Epidermal melanocyte (primary cell): ENCODE data around the gene PLBD2.
A peak's percentile ranks its signal among the peaks of the same experiment; 100 is the strongest.

Source experiments
- DNase-seq: peaks from one replicate; pipeline ENCODE4 v3.0.0; 2011; ENCODE audit warnings: low spot score; ENCODE audit not compliant: insufficient read length

PLBD2 gene, protein sequence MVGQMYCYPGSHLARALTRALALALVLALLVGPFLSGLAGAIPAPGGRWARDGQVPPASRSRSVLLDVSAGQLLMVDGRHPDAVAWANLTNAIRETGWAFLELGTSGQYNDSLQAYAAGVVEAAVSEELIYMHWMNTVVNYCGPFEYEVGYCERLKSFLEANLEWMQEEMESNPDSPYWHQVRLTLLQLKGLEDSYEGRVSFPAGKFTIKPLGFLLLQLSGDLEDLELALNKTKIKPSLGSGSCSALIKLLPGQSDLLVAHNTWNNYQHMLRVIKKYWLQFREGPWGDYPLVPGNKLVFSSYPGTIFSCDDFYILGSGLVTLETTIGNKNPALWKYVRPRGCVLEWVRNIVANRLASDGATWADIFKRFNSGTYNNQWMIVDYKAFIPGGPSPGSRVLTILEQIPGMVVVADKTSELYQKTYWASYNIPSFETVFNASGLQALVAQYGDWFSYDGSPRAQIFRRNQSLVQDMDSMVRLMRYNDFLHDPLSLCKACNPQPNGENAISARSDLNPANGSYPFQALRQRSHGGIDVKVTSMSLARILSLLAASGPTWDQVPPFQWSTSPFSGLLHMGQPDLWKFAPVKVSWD

DNA sequence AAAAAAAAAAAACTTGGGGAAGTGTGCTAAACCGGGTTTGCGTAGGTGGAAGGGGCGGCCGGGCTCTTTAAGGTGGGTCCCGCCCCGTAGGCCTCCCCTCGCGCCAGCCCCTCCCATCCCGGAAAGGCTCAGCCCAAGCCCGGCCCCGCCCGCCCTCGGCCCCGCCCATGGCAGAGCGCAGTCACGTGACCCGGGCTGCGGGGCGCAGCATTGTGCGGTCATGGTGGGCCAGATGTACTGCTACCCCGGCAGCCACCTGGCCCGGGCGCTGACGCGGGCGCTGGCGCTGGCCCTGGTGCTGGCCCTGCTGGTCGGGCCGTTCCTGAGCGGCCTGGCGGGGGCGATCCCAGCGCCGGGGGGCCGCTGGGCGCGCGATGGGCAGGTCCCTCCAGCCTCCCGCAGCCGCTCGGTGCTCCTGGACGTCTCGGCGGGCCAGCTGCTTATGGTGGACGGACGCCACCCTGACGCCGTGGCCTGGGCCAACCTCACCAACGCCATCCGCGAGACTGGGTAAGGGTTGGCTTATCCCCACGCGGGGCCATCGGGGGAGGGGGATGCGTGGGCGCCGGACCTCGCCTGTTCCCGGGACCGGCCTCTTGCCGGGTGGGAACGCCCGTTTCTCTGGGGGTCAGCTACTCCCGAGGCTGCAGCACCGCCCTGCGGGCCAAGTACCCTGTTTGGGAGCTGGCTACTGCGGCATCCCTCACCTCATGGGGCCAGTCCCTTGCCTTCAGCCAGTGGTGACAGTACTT is at the start of gene PLBD2:
PLBD2 (plus strand) TSS at position 207 of the 752 bp plus-strand sequence; CDS start at position 221, 14 bp downstream.
- DNase-seq: peak; percentile 95

DNA sequence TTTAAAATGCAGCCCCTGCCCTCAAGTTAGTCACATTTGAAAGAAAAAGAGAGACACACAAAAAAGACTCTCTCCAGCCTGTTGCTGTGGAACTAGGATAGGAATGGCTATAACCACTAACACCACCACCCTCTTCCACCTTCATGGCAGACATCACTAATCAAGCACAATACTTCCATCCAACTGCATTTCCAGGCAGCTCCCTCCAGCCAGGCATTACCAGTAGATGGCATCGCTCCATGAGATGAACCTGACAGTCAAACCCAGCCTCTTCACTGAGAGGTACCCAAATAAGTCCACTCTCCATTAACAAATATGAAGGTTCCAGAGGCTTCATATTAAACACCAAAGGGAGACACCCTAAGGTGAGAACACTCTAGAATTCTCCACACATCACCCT is 47.9 kb upstream of the PLBD2 start:
- no peak for DNase-seq

DNA sequence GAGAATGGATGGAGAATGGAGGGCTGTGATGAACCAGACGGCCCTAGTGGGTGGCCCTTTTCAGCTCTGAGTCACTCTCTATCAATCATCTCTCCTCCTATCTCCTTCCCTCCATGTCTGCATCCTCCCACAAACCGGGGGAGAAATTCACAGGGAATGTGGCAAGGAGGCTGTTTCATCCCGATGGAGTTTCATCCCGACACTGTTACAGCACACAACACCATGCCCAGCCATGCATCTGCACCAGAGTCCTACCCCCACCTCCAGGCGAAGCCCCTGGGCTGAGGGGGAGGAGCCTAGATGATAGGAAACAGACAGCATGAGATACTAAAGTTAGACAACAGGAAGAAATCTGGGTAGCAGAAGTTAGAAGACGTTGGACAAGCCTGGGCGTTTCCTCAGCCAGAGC is 44.3 kb upstream of the PLBD2 start:
- no peak for DNase-seq

DNA sequence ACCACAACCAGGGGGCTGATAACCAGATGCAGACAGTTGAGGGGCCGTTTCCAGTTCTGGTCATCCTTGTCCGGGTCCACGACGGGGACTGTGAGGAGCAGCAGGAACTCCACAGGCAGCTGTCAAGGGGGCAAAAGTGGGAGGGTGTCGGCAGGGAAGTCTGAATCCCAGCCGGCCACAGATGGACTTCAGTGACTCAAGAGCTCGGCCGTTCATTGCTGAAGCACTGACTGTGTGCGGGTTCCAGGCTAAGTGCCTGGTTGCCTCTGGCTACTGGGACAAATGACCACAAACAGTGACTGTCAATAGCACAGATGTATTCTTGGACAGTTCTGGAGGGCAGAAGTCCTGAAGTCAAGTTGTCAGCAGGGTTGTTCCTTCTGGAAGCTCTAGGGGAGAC is 43.0 kb upstream of the PLBD2 start:
- DNase-seq: no peak

DNA sequence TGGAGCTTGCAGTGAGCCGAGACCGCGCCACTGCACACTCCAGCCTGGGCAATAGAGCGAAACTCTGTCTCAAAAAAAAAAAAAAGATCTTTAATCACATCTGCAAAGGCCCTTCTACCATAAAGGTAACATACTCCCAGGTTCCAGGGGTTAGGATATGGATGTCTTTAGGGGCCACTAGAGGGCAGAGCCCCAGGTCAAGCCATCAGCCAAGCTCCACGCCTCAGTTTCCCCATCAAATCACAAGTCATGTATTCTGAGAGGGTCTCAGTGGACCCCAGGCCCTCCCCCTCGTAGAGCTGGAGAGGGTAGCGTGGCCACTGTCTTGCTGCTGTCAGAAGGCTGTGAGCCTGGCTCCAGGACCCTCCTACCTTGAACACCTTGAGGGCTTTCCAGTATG is 42.2 kb upstream of the PLBD2 start:
- no peak for DNase-seq

DNA sequence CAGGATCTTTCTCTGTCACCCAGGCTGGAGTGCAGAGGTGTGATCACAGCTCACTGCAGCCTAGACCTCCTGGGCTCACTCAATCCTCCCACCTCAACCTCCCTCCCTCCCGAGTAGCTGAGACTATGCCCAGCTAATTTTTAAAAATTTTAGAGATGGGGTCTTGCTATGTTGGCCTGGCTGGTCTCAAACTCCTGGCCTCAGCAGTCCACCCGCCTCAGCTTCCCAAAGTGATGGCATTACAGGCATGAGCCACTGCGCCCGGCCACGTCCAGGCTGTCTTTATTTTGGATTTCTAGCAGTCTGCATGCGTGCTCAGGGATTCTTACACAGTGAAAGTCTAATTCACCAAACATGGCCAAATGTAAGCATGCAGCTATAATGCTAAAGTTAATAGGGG is 41.3 kb upstream of the PLBD2 start:
- no peak for DNase-seq

DNA sequence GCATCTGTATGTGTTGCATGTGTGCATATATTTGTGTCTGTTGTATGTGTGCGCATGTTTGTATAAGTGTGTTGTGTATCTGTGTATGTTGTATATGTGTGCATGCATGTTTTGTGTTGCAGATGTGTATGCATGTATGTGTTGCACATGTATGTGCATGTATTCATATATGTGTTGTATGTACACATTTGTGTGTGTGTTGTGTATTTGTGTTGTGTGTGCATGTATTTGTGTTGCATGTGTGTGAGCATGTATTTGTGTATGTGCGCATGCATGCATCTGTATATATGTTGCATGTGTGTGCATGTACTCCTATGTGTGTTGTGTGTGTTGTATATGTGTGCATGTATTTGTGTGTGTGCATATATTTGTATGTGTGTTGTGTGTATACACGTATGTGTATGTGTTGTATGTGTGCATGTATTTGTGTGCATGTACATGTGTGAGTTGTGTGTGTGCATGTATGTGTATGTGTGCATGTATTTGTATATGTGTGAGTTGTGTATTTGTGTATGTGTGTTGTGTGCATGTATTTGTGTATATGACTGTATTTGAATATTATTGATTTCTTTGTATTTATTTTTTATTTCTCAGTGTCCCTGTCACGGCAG is 40.2 kb upstream of the PLBD2 start:
- DNase-seq: no peak

DNA sequence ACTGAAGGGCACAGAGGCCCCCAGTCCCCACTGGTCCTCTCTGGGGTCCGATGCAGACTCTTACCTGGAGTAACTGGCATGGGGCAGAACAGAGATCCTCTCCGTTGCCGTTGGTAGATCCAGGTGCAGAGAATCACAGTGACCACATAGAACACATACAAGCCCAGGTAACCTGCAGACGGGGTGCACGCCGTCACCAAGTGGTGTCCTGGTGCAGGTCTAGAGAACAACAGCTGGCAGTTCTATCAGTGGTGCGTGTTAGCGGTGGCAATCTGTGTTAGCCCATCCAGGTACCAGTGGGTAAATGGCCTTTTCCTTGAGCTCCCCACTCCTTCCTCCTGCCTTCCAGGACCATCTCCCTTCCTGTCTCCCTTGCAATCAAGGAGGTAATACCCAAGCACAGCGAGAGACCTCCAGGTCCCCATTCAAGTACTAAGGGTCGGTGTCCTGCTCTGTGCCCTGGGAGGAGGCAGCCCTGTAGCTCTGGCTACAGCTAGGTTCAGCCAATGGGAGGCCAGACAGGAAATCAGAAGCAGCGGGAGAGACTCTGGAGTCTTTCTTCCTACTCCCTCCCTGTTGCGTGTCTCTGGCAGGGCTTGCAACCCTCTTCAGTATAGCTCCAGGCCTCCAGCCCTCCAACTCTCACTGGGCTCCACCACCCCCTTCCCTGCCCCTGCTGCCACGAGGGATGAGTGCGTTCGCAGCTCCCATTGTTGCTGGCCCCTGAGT is 39.3 kb upstream of the PLBD2 start:
- DNase-seq: no peak

DNA sequence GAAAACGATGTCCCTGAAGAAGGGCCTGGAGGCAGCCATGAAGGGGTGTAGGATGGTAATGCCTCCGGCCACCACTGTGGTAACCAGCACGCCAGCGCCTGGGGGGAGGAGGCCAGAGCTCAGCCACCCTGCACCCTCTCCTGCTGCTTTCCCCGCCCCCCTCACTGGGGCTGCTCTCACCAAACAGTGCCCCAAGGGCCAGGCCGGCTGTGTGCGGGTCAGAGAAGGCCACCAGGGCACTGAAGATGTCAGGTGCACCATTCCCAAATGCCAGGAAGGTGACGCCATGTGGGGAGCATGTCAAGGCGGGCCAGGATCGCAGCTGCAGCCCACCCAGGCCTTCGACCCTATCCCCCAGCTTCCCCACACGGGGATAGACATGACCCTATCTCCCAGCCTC is 38.0 kb upstream of the PLBD2 start:
- DNase-seq: no peak

DNA sequence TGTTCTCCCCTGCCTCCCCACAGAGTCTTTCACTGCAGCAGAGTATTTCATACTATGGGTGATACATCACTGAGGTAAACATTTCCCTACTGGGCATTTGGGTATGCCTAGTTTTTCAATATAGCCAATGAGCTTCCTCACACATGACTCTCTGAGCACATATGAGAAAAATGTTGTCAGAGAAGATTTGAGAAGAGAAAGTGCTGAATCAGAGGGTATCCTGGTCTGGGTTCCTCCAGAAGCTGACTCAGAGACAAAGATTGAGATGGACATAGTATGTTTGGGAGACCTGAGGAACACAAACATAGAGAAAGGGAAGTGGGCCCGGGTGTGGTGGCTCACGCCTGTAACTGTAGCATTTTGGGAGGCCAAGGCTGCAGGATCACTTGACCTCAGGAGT is 36.0 kb upstream of the PLBD2 start:
- DNase-seq: no peak

DNA sequence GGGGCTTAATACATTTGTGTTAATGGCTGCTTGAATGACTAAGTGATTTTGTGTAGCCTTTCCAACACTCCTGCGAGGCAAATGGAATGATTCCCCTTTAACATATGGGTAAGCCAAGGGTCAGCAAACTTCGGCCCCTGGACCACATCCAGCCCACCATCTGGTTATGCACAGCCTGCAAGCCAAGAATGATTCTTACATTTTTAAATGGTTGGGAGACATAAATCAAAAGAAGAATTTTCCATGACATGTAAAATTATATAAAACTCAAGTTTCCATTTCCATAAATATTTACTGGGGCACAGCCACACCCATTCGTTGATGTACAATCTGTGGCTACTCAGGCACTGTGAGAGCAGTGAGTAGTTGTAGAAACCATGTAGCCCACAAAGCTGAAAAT is 32.5 kb upstream of the PLBD2 start:
- DNase-seq: no peak

DNA sequence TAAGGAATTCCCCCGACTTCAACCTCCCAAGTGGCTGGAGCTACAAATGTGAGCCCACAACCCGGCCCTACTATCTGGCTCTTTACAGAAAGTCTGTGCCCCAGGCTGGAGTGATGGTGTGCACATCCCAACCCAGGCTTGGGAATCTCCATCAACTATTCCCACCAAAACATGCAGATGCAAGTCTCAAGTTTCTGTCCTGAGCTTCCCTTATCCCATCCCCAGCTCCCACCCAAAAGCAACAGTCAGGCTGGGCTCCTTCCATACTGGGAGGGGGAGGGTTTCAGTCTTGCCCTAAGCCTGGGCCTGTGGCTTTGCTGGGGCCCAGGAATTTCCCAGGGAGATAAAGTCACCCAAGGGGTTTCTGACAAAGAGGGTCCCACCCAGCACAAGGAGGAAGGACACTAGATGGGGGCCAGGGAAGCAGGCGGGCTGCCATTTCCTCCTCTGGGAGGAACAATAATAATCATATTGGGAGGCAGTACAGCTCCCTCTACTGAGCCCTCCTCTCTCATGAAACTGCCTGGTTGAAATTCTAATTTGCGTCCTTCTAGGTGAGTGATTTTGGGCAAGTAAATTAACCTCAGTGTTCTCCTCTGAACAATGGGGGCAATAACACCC is 31.5 kb upstream of the PLBD2 start:
- no peak for DNase-seq

DNA sequence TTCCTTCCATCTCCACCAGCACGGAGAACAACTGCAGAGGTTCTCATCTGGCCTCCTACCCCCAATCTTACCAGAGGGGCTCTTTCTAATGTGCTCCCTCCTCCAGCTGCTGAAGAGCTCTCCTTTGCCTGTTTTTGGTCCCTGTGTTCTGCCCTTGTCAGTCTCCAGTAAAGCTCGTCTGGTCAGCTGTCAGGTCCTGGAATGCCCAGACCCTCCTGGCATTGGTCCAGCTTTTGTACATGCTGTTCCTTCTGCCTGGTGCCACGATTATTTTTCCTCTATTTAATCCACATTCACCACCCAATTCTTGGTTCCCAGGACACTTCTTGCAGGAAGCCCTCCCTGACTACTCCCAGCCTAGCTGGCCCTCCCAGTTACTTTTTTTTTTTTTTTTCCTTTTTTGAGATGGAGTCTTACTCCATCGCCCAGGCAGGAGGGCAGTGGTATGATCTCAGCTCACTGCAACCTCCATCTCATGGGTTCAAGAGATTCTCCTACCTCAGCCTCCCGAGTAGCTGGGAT is 30.0 kb upstream of the PLBD2 start:
- DNase-seq: no peak

DNA sequence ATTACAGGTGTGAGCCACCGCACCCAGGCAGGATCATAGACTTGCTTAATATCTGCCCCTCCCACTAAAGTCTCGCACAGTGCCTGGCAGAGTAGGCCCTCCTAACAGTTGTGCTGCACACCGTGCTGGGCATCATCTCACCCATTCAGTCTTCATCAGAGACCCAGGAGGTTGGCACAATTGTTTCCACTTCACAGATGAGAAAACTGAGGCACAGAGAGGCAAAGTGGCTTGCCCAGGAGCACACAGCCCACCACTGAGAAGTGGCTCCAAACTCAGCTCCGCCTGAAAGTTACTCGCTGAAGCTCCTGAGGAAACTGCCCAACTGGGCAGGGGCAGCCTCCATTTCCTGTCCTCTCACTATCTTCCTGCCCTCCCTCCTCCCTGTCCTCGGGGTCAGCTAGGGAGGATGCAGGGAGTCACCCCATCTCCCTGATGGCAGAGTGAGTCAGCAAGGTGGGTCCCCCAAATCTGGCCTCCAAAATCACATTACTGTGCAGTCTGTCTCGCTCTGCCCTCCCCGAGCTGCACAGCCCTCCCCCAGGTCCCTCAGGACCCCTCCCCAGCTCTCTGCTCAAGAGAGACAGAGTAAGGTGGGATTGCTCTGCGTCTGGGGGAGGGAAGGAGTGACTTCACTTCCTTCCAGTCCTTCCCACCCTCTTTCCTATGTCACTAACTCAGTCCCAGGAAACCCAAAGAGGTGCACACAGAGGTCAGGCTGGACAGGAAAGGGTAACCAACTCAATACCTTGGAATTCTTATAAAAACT is 29.2 kb upstream of the PLBD2 start:
- no peak for DNase-seq

DNA sequence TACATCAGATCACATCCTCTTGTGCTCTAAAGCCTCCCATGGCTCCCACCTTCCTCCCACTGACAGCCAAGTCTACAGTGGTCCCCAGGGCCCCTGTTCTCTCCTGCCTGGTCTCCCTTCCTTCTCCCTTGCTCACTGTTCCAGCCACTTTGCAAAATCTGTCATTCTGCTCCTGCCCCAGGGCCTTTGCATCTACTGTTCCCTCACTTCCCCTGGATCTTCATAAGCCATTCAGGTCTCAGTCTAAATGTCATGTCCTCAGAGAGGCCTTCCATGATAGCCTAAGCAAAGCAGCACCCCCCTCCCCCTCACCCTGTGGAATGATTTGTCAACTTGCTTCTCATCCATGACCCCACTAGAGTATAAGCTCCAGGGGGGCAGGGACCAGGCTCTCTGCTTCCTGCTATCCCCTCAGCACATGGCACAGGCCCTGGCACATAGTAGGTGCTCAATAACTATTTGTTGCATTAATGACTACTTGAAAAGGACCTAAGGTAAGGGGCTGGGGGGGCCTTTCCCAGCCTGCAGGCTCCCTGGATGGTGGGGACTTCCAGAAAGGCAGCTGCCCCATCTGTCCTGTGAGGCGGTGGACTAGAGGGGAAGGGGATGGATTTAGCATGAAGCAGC is 28.5 kb upstream of the PLBD2 start:
- DNase-seq: no peak

DNA sequence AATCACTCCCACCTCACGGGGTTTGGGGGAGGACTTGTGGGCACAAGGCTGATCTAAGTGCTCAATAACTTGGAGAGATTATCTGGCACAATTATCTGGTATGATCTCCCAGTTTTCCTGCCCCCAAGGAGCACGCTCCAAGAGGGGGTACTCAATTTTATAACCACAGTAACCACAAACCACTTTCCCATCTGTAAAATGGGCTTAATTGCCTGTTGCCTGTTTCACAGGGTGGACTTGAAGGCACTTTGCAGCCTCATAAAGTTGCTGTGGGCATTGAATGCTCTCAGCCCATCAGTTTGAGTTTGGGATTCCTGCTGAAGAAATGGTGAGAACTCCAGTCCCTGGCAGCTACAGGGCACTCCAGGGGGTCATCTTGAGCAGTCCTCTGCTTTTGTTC is 27.9 kb upstream of the PLBD2 start:
- DNase-seq: no peak

DNA sequence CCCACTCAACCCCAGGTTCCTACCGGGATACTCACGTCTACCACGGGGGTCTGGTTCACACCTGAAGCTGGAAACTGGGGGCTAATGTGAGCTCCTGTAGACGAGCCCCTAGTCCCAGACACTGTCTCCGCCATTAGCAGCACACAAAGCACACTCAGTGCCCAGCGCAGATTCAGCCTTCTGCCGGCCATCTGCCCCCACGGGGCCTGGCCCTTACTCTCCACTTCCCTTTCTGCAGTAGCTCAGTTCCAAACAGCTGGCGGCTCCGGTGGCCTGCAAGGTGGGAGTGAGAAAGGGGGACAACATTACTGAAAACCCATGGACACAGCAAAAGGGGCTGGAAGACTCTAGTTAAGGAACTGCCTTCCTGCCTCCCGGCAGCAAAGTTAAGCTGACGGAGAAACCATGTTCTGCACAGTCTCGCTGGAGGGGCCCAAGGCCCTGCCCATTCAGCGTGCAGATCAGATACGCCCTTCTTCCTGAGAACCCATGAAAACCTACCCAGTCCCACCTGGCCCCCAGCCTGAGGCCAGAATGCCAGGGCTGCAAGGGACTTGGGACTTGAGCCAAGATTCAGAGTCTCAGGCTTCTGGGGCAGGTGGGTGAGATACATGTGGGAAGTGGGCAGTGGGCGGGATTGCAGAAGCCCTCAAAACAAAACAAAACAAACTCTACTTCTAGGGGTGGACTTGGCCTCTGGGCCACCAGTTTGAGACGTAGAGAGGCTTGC is 25.5 kb upstream of the PLBD2 start:
- no peak for DNase-seq

DNA sequence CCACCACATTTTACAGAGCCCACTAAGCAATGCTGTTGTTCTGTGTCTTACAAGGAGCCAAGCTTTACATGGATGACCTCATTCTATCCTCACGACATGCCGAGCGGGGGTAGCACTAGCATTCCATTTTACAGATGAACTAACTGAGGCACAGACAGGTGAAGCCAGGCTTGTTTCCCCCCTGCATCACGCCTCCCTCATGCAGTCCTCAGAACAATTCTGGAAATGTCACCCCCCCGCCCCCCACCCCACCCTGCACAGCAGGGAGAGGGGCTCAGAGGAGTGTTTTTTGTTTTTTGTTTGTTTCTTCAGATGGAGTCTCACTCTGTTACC is 25.0 kb upstream of the PLBD2 start:
- no peak for DNase-seq
